Activated T-cell treated with anti-CD3 and anti-CD28 coated beads, Interleukin-2, amount 50 U/mL, for 72 hours (primary cell): ENCODE data around the gene PEX14. TPM values are rescaled to one million over a fixed set of nuclear protein-coding genes. Genes with fewer than 3 reads are reported as not detected.
"Not testable (repeated sequence)": the region's sequence is repeated elsewhere in the genome, so short reads cannot be mapped to it uniquely, and the experiment has no call there.

Source experiments
- ATAC-seq, 2 donors: fragments of 150-1000 bp; cut with Tn5 transposase; replicated peaks in 1 of 2; 2 replicates each; pipeline ENCODE4 v1.10.0; 2021; ENCODE audit warnings: moderate library complexity in 2 of 2, mild to moderate bottlenecking in 1 of 2
- DNase-seq, 2 donors: peaks; one replicate each; pipeline ENCODE4 v3.0.0; 2021 to 2022; ENCODE audit warnings: mixed read lengths in 1 of 2
- H3K27ac Mint-ChIP-seq: one replicate; pipeline ENCODE4 v1.8.0; 2022; ENCODE audit warnings: mild to moderate bottlenecking, moderate library complexity, mixed read lengths
- H3K27me3 Mint-ChIP-seq: one replicate; pipeline ENCODE4 v1.8.0; 2022; ENCODE audit warnings: low read depth, mixed read lengths
- H3K36me3 Mint-ChIP-seq, 2 donors: one replicate each; pipeline ENCODE4 v1.8.0; 2022; ENCODE audit warnings: mixed read lengths in 2 of 2, mild to moderate bottlenecking in 1 of 2; ENCODE audit not compliant: insufficient read depth in 2 of 2
- H3K4me1 Mint-ChIP-seq: one replicate; pipeline ENCODE4 v1.8.0; 2022; ENCODE audit warnings: low read depth, mixed read lengths
- H3K4me3 Mint-ChIP-seq, 2 donors: one replicate each; pipeline ENCODE4 v1.8.0; 2022; ENCODE audit warnings: mild to moderate bottlenecking in 2 of 2, mixed read lengths in 2 of 2, moderate library complexity in 2 of 2
- H3K9me3 Mint-ChIP-seq, 2 donors: one replicate each; pipeline ENCODE4 v1.8.0; 2022; ENCODE audit warnings: mixed read lengths in 2 of 2
- total RNA-seq, 2 donors: library from RNA; stranded (reverse); gene quantifications; one replicate each; pipeline ENCODE4 v1.2.3, GENCODE V29; 2022

Gene PEX14, protein sequence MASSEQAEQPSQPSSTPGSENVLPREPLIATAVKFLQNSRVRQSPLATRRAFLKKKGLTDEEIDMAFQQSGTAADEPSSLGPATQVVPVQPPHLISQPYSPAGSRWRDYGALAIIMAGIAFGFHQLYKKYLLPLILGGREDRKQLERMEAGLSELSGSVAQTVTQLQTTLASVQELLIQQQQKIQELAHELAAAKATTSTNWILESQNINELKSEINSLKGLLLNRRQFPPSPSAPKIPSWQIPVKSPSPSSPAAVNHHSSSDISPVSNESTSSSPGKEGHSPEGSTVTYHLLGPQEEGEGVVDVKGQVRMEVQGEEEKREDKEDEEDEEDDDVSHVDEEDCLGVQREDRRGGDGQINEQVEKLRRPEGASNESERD
- 10 to 100 TPM; 25.7 to 30.2 TPM for total RNA-seq

DNA sequence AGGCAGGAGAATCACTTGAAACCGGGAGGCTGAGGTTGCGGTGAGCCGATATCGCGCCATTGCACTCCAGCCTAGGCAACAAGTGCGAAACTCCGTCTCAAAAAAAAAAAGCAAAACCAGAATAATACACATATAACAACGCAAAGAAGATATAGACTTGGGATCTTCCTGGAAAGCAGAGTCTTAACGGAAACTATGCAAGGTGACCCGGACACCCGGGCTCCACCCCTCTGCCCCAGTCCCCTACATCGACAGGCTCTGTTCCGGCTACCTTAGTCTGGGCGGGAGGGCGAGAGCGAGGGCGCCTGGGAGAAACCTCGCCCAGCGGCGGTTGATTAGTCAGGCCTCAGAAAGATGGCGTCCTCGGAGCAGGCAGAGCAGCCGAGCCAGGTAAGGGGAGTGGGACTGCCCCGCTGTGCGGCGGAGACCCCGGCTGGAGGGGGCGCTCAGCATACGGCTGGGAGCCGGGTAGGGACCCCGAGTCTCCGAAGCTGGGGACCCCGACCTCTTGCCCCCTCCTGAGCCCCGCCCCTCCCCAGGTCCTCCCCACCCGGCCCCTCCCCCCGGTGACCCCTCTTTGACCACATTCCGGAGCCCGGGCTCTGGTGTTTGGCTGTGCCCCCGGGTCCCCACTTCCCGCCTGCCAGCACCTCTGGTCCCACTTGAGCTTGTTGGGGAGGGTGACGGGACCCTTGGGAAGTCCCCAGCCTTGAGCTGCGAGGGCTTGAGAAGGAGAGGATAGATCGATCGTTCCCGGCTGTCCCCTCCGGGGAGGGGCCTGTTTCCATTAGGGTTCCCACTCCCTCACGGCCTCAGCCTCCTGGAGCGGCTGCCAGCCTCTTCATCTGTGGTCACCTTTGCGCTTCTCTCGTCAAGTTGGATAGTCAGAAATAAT is at the start of gene PEX14:
Gene PEX14, plus strand, starts transcription at position 338 of the 895 bp plus-strand sequence. Its CDS starts 17 bp downstream, at position 355.
- ATAC-seq (peak; percentile 88), DNase-seq (peak; percentile 91 to 93)
- H3K9me3 Mint-ChIP-seq = no peaks in the 10 kb centered on the region
- H3K36me3 Mint-ChIP-seq = peaks cover 3 to 6% of the 10 kb centered on the region in 2 donors
- H3K27me3 Mint-ChIP-seq = no peaks in the 10 kb centered on the region
- peaks cover 60% of the 10 kb centered on the region for H3K4me1 Mint-ChIP-seq
- peak within 1 kb of the TSS; percentile 94 for H3K27ac Mint-ChIP-seq
- H3K4me3 Mint-ChIP-seq = peak within 1 kb of the TSS; percentile 94 to 95

DNA sequence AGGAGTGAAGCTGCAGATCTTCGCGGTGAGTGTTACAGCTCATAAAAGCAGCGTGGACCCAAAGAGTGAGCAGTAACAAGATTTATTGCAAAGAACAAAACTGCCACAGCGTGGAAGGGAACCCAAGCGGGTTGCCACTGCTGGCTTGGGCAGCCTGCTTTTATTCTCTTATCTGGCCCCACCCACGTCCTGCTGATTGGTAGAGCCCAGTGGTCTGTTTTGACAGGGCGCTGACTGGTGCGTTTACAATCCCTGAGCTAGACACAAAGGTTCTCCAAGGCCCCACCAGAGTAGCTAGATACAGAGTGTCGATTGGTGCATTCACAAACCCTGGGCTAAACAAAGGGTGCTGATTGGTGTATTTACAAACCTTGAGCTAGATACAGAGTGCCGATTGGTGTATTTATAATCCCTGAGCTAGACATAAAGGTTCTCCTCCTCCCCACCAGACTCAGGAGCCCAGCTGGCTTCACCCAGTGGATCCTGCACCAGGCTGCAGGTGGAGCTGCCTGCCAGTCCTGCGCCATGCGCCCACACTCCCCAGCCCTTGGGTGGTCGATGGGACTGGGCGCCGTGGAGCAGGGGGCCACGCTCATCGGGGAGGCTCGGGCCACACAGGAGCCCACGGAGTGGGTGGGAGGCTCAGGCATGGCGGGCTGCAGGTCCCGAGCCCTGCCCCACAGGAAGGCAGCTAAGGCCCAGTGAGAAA is 48.8 kb upstream of the PEX14 start:
- H3K27ac Mint-ChIP-seq, DNase-seq, ATAC-seq, H3K9me3 Mint-ChIP-seq, H3K27me3 Mint-ChIP-seq, H3K4me3 Mint-ChIP-seq, H3K36me3 Mint-ChIP-seq: not testable (repeated sequence)
- peaks cover 13% of the 10 kb centered on the region for H3K4me1 Mint-ChIP-seq

DNA sequence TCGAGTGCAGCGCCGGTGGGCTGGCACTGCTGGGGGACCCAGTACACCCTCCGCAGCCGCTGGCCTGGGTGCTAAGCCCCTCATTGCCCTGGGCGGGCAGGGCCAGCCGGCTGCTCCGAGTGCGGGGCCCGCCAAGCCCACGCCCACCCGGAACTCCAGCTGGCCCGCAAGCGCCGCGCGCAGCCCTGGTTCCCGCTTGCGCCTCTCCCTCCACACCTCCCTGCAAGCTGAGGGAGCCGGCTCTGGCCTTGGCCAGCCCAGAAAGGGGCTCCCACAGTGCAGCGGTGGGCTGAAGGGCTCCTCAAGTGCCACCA is 48.3 kb upstream of the PEX14 start:
- H3K4me3 Mint-ChIP-seq, H3K27ac Mint-ChIP-seq, H3K27me3 Mint-ChIP-seq, H3K9me3 Mint-ChIP-seq, ATAC-seq, H3K36me3 Mint-ChIP-seq, DNase-seq: not testable (repeated sequence)
- peaks cover 18% of the 10 kb centered on the region for H3K4me1 Mint-ChIP-seq

DNA sequence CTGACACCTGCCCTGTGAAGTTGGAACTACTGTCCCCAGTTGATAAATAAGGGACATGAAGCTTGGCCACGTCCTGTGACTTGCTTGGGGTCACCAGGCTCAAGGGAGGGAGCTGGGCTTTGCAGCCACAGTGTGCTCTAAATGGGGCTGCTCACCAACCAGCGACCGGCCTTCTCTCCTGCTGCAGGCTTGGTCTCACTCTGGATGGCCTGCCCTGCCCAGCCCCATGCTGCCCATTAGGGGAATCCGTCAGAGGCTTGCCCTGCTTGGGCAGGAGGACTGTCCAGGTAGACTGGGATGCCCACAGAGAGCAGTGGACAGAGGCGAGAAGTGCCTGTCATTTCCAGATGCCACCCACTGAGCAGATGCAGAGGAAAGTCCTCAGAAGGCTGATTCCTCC is 45.8 kb upstream of the PEX14 start:
- no peaks in the 10 kb centered on the region for H3K9me3 Mint-ChIP-seq
- no peak overlapping the region for H3K27ac Mint-ChIP-seq
- no peaks in the 10 kb centered on the region for H3K27me3 Mint-ChIP-seq
- peak overlapping the region; percentile 92 to 95 for H3K4me3 Mint-ChIP-seq
- peaks cover 19% of the 10 kb centered on the region for H3K4me1 Mint-ChIP-seq
- DNase-seq (no peak), ATAC-seq (no peak)
- H3K36me3 Mint-ChIP-seq = no peaks in the 10 kb centered on the region

DNA sequence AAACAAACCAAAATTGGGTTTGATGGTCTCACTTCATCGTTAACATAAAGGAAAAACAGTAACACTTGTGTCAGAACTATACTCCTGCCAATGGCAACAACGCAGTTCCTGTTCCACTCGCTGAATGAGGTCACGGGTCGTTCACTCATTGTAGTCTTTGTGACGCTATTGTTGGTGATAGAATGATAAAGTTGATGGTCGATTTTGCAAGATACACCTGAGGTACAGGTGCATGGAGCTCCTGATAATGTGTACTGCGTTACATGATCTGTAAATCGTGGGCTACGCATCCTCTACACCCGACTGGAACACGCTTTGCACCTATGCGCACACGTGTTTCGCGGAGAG is 44.9 kb upstream of the PEX14 start:
- peak overlapping the region; percentile 73 for H3K27ac Mint-ChIP-seq
- peak overlapping the region; percentile 92 to 95 for H3K4me3 Mint-ChIP-seq
- peak; percentile 0 to 19 for ATAC-seq
- no peaks in the 10 kb centered on the region for H3K9me3 Mint-ChIP-seq
- H3K27me3 Mint-ChIP-seq = no peaks in the 10 kb centered on the region
- peaks cover 19% of the 10 kb centered on the region for H3K4me1 Mint-ChIP-seq
- H3K36me3 Mint-ChIP-seq = no peaks in the 10 kb centered on the region
- peak; percentile 19 to 27 for DNase-seq

DNA sequence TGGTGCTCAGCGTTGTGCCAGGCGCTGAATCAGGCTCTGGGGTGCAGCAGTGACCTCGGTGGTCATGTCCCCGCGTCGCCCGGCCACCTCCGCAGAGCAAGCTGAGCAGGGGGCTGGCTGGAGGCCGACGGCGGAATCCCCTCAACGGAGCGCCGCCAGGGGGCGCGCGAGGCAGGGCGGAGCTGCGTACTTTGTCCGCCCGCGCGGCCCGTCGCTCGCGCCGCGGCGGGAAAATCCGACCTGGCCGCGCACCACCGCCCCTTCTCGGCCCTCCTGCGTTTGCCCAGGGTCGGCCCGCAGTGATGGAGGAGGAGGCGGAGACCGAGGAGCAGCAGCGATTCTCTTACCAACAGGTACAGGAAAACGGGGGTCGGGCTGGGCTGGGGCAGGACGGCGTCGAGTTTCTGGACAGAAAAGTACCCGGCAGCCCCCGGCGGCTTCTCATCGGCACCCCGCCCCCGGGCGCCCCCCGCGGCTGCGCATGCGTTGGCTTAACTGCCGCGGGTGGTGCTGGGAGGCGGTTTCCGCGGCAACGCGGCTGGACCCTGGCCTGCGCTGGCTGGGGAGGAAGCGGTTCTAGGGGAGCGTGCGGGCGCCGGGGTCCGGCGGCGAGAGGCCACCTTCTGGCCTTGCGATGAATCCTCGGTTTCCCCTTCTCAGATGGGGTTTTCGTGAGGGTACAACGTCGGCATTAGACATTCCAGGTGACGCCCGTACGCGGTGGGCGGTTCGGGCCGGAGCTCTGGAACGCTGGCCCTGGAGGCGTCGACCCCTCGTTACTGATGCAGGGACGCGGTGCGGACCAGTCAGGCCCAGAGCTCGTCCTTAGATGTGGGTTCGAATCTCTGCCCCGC is 44.3 kb upstream of the PEX14 start, which contains the start of gene CENPS:
Gene CENPS, plus strand, starts transcription at position 218 of the 854 bp plus-strand sequence. Its CDS starts 85 bp downstream, at position 303.
- H3K36me3 Mint-ChIP-seq = no peaks in the 10 kb centered on the region
- ATAC-seq (peak; percentile 90), DNase-seq (peak; percentile 91 to 95)
- H3K4me1 Mint-ChIP-seq = peaks cover 19% of the 10 kb centered on the region
- no peaks in the 10 kb centered on the region for H3K27me3 Mint-ChIP-seq
- H3K4me3 Mint-ChIP-seq = peak within 1 kb of the TSS; percentile 92 to 95
- no peaks in the 10 kb centered on the region for H3K9me3 Mint-ChIP-seq
- peak within 1 kb of the TSS; percentile 89 for H3K27ac Mint-ChIP-seq

DNA sequence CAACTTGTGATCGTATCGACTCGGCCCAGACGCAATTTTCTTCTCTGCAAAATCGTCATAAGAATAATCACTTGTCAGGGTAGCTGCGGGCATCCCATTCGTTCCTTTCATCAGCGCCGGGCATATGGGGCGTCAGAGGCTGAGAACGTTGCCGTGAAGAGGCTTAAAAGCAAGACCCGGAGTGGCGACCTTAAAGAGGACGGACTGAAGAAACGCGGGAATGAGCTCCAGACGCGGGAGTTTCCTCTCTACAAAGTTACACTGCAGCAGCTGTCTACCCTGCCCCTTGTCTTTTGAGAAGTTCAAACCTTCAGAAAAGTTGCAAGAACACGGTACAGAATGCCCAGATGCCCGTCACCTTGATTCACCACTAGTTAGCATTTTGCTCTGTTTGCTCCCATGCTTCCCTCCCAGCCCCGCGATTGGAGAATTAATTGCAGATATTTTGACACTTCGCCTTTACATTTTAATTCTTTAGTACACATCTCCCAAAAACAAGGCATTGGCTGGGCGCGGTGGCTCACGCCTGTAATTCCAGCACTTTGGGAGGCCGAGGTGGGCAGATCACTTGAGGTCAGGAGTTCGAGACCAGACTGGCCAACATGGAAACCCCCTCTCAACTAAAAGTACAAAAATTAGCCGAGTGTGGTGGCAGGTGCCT is 43.5 kb upstream of the PEX14 start:
- Mint-ChIP-seq H3K27ac (peak overlapping the region; percentile 75), H3K4me3 (peak overlapping the region; percentile 92 to 95), H3K27me3 (no peaks in the 10 kb centered on the region), H3K9me3 (no peaks in the 10 kb centered on the region), H3K4me1 (peaks cover 19% of the 10 kb centered on the region), H3K36me3 (no peaks in the 10 kb centered on the region)
- no peak for ATAC-seq
- peak in 1 of 2 donors; percentile 12 for DNase-seq

DNA sequence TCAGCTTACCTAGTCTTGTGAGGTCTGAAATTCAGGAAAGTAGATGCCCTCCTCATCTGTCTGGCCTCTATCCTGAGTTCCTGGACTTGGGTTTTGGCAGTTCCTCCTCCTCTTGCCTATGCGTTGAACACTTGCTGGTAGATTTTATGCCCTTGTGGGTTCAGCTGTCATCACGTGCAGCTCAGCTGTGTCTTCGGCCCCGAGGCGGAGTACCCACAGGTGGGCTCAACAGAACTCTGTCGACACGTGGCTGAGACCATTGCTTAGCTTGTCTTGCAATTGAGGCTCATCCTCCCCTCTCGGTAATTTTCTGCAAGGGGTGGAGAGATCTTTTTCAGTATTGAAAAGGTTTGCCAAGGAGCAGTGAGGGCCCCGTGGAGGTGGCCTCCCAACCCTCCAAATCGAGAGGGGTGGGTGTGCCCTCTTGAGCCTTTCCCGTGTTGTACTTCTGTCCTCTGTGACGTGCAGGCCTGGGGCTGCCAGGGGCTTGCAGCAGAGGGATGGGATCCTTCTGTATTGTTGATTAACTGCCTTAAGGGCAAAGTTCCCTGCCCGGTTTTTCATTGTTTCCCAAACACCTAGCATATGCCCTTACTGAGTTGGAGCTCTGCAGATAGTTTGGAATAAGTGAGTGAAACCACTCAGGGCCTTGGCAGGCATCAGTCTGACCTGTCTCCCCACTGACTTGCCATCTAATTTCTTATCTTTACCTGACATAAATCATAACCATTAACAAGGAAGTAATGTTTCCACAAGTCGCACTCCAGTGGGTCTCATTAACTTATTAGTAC is 41.6 kb upstream of the PEX14 start:
- Mint-ChIP-seq H3K9me3 (no peaks in the 10 kb centered on the region), H3K27ac (no peak overlapping the region)
- ATAC-seq = no peak

DNA sequence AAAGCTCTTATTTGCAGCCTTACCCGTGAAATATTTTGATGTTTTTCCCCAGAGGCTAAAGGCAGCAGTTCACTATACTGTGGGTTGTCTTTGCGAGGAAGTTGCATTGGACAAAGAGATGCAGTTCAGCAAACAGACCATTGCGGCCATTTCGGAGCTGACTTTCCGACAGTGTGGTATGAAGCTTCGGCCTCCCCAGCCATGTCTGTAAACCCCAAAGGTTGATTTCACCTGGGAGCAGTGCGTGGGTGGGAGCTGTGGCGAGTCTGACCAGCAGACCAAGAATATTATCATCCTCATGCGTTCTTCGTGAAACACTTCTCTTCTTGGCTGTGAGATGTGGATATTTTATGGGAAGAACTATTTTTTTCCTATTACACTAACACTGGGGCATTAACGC is 41.0 kb upstream of the PEX14 start:
- H3K4me1 Mint-ChIP-seq = peaks cover 19% of the 10 kb centered on the region
- no peak overlapping the region for H3K27ac Mint-ChIP-seq

More for the DNA sequence above, 41.6 kb upstream of the PEX14 start:
- Mint-ChIP-seq H3K4me3 (no peak overlapping the region), H3K4me1 (peaks cover 19% of the 10 kb centered on the region), H3K27me3 (no peaks in the 10 kb centered on the region), H3K36me3 (peaks cover 0 to 2% of the 10 kb centered on the region in 2 donors)
- DNase-seq = no peak

DNA sequence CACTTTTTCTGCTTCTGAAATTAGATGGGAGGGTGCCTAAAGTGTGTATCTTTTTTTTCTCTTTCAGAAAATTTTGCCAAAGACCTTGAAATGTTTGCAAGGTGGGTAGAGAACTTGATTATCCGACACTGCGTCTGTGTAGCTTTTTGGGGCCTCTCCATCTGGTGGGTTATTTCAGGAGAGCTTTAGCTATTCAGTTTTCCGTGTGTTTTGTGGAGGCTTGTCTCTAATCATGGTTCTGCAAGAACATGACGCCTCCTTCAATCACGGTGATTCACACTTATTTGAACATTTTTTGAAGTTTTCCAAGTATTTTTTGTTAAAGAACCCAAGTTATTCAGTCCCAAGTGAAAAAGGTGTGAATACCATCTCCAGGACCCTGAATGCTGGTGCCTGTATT is 40.2 kb upstream of the PEX14 start:
- H3K36me3 Mint-ChIP-seq = peaks cover 0 to 2% of the 10 kb centered on the region in 2 donors
- ATAC-seq (no peak), DNase-seq (no peak)
- no peak overlapping the region for H3K27ac Mint-ChIP-seq
- H3K4me3 Mint-ChIP-seq = no peak overlapping the region
- peaks cover 12% of the 10 kb centered on the region for H3K4me1 Mint-ChIP-seq
- no peaks in the 10 kb centered on the region for H3K9me3 Mint-ChIP-seq
- H3K27me3 Mint-ChIP-seq = no peaks in the 10 kb centered on the region

More for the DNA sequence above, 41.0 kb upstream of the PEX14 start:
- peaks cover 0 to 2% of the 10 kb centered on the region in 2 donors for H3K36me3 Mint-ChIP-seq
- H3K27me3 Mint-ChIP-seq = no peaks in the 10 kb centered on the region
- ATAC-seq = no peak
- no peak overlapping the region for H3K4me3 Mint-ChIP-seq
- no peaks in the 10 kb centered on the region for H3K9me3 Mint-ChIP-seq
- DNase-seq = no peak

DNA sequence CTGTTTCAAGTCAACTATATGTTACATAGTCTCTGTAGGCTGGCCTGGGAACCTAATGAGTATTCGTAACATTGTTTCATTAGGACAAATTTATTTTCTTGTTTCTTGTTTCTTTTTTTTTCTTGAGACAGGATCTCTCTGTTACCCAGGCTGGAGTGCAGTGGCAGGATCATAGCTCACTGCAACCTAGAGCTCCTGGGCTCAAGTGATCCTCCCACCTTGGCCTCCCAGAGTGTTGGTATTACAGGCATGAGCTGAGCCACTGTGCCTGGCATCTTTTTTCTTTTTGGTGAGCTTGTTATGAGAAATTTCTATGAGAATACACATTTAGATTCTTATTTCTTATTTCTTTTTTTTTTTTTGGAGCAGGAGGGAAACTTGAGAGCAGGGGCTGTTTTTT is 37.7 kb upstream of the PEX14 start:
- Mint-ChIP-seq H3K4me3 (no peak overlapping the region), H3K9me3 (no peaks in the 10 kb centered on the region), H3K36me3 (peaks cover 0 to 2% of the 10 kb centered on the region in 2 donors), H3K27me3 (no peaks in the 10 kb centered on the region), H3K4me1 (no peaks in the 10 kb centered on the region), H3K27ac (no peak overlapping the region)
- DNase-seq (no peak), ATAC-seq (no peak)
